Right ventricle myocardium superior (tissue), 1 donor: ENCODE results near the gene GNPDA1. TPM values are rescaled to one million over a fixed set of nuclear protein-coding genes. Genes with fewer than 3 reads are reported as not detected.

Experiments used
- ATAC-seq: fragments of 200-7000 bp; cut with Tn5 transposase; one replicate; pipeline ENCODE4 v1.9.1; 2020; ENCODE audit warnings: mild to moderate bottlenecking; ENCODE audit not compliant: poor library complexity
- DNase-seq: peaks from one replicate; pipeline ENCODE4 v3.0.0-alpha.2; 2020
- intact Hi-C: fragments of 100-400 bp; cut with DNase I; formaldehyde crosslinking; loops from one replicate; pipeline ENCODE4 v1.11.2; 2022
- total RNA-seq: library from RNA; stranded (reverse); fragmentation: NEBNext Ultra II Directional; extraction: Animal tissue kit (Norgen Biotek cat#: 25700); gene quantifications from one replicate; pipeline ENCODE4 v1.2.1, GENCODE V29; 2021
- donor health status: DM: no; HTN: yes; CAD: no; lungs with severe emphysema.

The GNPDA1 gene
- total RNA-seq, 1 donor from 2014 or later, result 22.7 TPM

DNA sequence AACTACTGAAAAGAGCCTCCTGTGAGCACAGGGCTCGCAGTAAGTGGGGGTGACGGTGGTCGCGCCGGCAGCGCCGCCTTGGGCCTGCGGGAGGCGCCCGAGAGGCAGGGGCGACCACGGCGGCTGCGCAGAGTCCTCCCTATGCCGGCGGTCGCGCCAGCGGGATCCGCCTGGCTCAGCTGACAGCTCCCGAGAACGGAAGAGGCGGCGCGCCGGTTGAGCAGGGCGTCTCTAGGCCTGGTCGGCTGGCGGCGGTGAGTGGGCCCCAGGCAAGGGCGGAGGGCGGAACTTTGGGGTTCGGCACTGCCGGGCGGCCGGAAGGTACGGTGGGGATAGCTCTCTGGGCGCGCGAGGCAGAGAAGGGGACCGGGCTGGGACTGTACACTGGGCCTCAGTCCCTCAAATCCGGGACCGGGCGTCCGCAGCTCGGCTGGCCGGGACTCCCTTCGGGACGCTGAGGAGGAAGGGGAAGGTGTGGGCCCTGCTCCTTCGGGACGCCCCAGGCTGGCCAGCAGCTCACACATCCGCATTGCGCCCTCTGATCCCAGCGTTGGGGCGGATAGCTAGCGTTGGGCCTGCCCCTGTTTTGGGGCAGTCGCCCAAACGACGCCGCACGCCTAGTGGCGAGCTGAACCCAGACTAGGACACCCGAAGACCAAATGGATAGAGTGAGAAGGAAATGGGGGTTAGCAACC lies 43.8 kb downstream of the GNPDA1 start, which contains the start of gene RNF14:
RNF14 (plus strand) TSS at position 192 of the 695 bp plus-strand sequence. CDS start 4,484 bp downstream, outside the sequence.
- intact Hi-C loops, result loop anchor here (10.0 kb wide), 1 partner anchor 84 kb away; no protein-coding TSS in a partner anchor
- DNase-seq, result peak; percentile 97
- ATAC-seq, result peak; percentile 99

DNA sequence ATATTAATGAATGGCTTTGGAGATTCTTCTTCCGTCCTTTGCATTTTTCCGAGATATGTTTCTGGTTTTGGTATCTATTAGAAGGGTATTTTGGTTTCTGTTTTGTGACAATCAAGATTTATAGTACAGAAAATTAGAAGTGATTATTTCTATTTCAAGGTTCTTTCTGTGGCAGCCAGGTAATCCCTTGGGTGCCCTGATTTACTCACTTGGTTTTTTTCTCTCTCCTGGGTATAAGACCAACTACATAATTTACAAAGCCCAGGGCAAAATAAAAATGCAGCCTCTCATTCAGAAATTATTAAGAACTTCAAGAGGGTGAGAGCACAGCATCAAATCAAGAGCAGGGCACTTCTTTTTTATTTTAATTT lies 45.9 kb downstream of the GNPDA1 start:
- intact Hi-C loops, result loop anchor here (10.0 kb wide), 1 partner anchor 82 kb away; no protein-coding TSS in a partner anchor
- DNase-seq, result no peak
- no peak for ATAC-seq

DNA sequence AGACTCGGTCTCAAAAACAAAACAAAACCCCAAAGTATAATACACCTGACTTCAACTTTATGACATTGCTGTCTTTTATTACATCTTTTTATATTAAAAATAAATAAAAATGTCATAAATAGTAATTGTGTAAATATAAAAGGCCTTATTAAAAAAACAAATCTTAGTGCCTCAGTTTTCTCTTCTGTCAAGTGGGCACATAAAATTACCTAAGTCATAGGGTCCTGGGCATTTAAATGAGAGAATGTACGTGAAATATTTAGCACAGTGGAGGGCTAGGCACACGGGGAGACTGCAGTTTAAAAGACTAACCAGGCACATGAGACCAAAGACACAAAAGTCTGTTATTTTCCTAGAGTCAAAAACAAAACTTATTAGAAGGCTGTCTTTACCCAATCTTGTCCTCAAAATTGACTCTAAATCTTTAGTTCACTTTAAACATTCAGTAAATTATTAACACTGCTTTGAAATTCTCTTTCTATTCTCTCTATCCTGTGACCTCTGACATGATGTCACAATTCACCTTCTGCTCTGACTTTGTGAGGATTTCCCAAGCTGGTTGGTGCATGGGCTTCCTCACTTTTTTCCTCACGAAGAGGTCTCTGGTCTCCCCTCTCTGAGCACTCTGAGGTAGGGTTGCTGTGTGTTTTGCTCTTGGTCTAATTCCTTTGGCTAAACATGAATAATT lies 46.4 kb downstream of the GNPDA1 start:
- DNase-seq (no peak), ATAC-seq (no peak)
- intact Hi-C loops, result loop anchor here (10.0 kb wide), 1 partner anchor 82 kb away; no protein-coding TSS in a partner anchor

DNA sequence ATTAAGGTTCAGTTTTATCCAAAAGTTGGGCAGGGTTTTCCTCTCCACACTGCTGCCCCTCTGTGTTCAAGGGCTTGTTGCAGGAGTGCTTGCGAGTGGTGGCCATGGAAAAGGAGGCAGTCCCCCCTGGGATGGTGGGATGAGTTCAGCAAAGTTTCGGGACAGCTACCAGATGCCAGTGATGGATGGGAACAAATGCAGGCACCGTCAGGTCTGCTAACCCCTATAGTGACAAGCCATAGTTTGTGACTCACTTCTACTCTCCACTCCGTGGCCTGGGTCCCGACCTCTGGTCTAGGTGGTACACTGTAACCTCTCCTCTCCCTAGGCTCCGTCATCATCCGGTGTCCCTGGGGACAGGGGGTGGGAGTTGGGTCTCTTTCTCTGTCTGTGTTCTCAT lies 47.8 kb downstream of the GNPDA1 start:
- ATAC-seq (no peak), DNase-seq (no peak)
- intact Hi-C loops, result loop anchor here (10.0 kb wide), 1 partner anchor 80 kb away; no protein-coding TSS in a partner anchor

GRCh38 chr5:141963701-141964100 lies 49.1 kb downstream of the GNPDA1 start:
- ATAC-seq (no peak), DNase-seq (no peak)
- intact Hi-C loops, result loop anchor here (5.0 to 10.0 kb wide), 2 partner anchors 79 to 271 kb away; no protein-coding TSS in a partner anchor

- DNase-seq (no peak), ATAC-seq (no peak)
- intact Hi-C loops, result loop anchor here (5.0 to 10.0 kb wide), 2 partner anchors 77 to 269 kb away; no protein-coding TSS in a partner anchor
These were observed 51.4 kb downstream of the GNPDA1 start for GRCh38 chr5:141961466-141961865.

- ATAC-seq (peak; percentile 89), DNase-seq (peak; percentile 92)
- intact Hi-C loops, result loop anchor here (5.0 to 10.0 kb wide), 2 partner anchors 76 to 268 kb away; no protein-coding TSS in a partner anchor
These were observed 52.1 kb downstream of the GNPDA1 start for GRCh38 chr5:141960449-141961323.

DNA sequence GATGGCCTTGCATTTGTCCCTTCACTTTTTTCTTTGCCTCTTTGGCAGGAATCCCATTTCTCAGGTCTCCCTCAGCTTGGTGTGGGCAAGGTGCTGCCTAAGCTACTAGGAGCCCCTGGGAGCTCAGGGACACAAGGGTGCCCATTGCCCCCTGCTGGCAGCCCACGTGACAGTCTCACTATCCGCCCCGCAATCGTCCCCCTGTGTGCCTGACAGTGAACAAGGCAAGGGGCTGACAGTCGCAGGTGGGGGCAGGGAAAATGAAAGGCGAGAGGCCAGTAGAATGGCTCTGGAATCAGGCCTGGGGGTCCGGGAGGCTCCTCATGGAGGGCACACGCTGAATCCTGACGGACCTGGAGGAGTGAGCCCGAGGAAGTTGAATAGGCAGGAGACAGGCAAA lies 52.8 kb downstream of the GNPDA1 start:
- peak; percentile 29 for ATAC-seq
- DNase-seq, result no peak
- intact Hi-C loops, result loop anchor here (5.0 to 10.0 kb wide), 2 partner anchors 75 to 268 kb away; no protein-coding TSS in a partner anchor

- intact Hi-C loops, result loop anchor here (5.0 kb wide), 1 partner anchor 36 kb away; the partner anchor contains the start of gene DELE1
- DNase-seq (no peak), ATAC-seq (peak; percentile 45)
These were observed 54.2 kb downstream of the GNPDA1 start for GRCh38 chr5:141958546-141959172.

DNA sequence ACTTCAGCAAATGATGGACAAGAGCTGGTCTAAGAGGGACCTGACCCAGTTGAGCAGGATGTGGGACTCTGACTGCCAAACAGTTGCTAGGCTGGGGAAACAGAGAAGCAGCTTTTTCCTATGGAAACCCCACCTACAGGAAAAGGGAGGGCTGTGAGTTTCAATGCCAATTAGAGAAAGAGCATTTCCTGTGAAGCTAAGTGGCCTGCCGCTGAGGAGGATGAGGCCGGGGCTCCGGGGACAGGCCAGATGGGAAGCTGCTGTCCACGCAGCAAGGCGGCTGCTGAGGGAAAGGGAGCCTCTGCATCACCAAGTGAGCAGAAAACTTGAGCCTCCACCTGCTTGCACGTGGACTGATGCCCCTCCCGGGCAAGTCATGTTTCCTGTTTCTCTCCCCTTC lies 54.7 kb downstream of the GNPDA1 start, which contains the start of gene PCDH12:
PCDH12 (minus strand) TSS at position 90 of the 400 bp plus-strand sequence. CDS start 351 bp downstream, outside the sequence.
- ATAC-seq, result peak; percentile 64
- intact Hi-C loops, result loop anchor here (5.0 kb wide), 1 partner anchor 36 kb away; the partner anchor contains the start of gene DELE1
- peak; percentile 69 for DNase-seq

- intact Hi-C loops, result loop anchor here (5.0 kb wide), 1 partner anchor 35 kb away; the partner anchor contains the start of gene DELE1
- ATAC-seq (no peak), DNase-seq (no peak)
These were observed 55.3 kb downstream of the GNPDA1 start for GRCh38 chr5:141957367-141957996.

GRCh38 chr5:141954194-141954593 lies 58.6 kb downstream of the GNPDA1 start:
- DNase-seq (no peak), ATAC-seq (no peak)
- intact Hi-C loops, result no loop called here

GRCh38 chr5:141952020-141952419 lies 60.8 kb downstream of the GNPDA1 start:
- ATAC-seq (no peak), DNase-seq (no peak)
- intact Hi-C loops, result no loop called here

- DNase-seq (no peak), ATAC-seq (peak; percentile 35)
- intact Hi-C loops, result no loop called here
These were observed 61.5 kb downstream of the GNPDA1 start for GRCh38 chr5:141951332-141951781.
